Epidermal melanocyte (primary cell): ENCODE measurements around the gene SAE1.

Experiments used
- DNase-seq: peaks from one replicate; pipeline ENCODE4 v3.0.0; 2011; ENCODE audit warnings: low spot score; ENCODE audit not compliant: insufficient read length

Gene SAE1

DNA sequence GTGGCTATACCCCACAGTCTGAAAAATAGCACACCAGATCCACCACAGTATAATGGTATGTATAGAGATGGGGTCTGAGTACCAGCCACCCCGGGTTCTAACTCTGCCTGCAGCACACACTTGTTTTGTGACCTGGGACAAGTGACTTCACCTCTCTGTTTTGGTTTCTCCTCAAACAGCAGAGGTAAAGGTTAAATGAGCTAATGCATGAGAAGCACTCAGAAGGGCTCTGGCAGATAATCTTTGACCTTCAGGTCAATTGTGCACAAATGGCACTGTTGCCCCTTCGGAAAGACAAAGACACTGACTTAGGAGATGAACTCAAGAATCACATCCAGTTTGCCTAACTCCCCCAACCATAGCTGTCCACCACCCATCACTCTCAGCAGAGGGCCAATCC, 24.8 kb upstream of the SAE1 start:
- DNase-seq = no peak

DNA sequence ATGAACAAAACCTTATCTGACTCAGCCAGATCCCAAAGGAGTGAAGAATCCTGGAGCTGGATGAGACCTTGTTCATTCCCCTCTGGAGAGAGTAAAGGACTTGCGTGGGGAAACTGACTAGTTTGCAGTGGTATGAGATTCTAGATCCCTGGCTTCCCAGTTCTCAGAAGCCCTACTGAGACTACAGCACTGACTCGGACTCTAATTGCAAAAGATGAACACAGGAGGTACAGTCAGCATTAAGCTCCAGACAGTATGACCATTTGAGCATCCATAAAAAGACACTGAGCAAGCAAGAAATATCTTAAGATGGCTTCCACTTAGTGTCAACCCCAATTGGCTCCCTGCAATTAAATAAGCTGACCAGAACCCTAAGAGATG, 23.8 kb upstream of the SAE1 start:
- DNase-seq = no peak

DNA sequence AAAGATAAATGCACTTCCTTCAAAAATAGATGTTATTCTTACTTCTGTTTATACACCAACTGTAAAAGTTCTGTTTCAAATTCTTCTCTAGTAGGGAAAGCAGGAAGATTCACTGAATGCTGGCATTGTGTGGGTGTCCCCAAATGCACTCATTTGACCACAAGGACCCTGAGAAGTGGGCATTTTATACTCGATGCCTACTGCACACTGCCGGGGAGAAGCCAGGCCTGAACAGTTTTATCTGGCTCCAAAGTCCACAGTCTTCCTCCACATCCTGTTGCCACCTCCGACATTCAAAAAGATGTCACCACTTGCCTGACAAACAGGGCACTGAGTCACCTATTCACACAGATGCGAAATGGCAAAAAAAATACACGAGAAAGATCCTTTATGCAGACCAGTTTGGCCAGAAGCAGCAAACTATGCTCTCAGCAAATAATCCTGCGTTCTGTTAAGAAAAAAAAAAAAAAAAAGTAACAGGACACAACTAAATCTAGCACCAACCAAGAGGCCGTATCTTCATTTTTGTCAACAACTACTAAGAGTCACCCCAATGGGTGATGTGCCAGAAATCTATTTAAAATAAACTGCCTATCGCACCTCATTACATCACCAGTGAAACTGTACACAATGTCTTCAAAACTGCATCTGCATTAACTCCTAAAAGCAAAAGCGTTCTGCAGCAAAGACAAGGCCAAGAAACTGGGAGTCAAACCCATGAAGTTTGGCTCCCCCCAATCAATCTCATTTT, 23.3 kb upstream of the SAE1 start:
- no peak for DNase-seq

DNA sequence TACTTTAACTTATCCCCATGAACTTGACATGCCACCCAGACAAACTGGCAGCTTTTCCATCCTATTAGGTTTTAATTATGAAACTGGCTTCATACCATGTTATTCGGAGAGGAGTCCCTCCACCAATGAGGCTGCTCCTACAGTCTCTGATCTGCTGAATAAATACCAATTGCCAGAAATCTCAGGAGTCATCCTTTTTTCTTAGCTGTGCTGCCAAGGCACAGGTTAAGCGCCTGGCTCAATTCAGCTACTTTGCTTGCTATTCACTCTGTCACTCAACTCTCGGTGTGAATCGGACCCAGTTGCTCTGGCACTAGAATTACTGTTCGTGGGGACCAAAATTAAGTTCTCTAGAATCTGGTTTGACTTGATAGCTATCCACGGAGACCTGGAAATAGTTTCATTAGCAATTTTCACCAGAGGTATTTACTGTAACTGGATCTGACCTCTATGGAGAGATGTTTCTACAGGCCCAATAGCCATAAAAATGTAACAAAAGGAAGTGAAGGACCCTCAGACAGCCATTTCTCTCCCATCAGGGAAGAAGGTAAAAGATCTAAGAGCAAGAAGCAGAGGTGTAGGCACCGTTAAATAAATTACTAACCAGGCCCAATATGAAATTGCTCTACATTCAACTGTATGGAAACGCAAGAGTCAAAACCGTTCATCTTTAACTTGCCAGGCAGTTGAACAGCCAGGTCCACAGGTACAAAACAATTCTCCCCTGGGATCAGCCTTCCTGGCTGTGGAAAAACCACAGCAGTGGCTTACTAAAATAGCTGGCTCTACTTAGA, 22.5 kb upstream of the SAE1 start:
- DNase-seq = no peak

DNA sequence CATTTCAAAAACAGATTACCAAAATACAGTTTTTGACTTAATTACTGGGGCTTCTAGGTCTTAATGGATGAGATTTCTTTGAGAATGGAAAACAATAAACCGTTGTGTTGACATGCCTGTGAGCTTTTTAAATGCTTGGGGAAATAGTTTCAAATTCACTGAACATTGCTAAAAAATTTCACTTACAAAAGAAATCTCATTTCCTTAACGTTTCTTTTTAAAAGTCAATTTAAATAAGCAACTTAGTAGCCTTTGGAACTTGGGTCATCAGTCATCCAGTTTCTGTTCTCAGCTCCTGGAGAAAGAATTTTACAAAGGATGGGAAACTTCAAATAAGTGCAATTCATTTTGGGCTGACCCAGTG, 21.5 kb upstream of the SAE1 start:
- DNase-seq = no peak

DNA sequence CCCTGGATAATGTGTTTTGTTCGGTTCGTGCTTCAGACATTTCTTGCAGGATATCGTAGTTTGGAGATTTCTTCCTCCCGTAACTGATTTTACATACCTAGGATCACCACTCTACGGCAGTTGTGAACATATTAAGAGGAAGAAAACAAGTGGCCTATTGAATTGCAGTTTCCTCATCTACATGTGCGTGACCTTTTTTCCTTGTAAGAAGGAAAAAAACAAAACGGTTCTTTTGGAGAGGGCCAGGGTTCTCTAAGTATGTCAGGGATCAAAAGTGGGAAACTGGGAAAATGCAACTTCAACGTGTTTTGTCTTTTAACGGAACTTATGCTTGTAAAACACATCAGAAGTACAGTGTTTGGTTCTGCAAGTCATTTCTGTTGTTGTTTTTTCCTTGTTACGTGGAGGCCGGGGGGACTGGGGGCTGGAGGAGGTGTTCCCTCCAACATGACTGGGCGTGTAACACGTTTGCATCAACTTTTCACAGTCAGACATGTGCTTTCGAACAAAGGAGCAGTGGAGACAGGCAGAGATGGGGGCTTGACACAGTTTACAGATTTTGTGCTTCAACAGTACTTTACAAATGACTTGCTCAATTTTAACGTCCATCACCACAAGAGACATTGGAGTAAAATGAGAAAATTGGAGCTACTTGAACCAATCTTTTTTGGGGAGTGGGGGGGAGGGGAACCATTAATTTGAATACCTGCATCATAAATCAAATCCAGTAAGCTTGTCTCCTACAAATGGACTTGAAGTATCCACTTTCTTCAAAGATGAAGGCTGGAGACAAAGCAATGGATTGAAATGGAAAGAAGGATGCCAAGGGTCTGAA, 20.9 kb upstream of the SAE1 start:
- DNase-seq = no peak

DNA sequence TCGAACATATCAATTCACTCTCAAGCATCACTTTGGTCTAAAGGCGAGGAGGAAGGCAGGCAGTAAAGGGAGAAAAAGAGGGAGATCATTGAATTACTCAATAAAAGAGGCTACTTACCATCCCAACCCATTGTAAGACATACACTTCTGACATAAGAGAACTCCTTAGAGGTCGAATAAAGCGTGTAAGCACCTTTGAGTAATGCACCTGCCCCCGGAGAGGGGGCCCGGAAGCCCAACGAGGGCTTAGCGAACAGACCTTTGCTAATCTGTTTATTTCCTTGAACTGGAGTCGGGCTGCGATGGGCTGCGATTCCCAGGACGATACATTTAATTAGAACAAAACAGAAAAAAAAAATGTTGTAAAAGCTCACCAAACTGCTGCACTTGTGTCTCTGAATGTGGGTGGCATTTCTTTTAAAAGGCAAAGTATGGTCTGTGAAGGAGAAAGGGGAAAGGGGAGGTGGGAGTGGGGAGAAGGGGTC, 20.1 kb upstream of the SAE1 start:
- DNase-seq = no peak

DNA sequence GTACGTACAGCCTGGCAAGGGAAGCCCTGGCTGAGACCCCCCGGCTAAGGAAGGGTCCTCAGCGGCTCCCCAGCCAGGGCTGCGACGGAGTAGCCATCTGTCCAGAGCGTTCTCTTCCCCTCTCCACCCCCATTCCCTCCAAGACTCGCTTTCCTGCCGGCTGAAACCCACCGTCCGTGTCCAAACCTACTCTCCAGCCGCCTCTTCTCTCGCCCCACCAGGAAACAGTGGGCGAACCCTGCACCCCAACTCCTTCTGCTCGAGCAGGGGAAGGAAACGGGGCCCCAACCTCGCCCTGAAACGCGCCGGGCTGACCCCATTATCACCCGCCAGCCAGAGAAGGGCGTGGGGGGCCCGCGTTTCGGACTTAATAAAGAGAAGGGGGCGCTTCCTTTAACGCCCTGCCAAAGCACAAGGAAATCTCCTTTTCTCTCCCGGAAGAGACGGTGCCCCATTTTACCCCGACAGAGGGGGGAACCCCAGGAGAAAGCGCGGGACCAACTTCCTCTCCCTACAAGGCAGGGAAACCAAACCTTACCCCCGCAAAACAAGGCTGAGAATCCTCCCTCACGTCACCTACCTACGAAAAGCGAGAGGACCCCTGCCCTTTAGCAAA, 19.5 kb upstream of the SAE1 start:
- DNase-seq = no peak

DNA sequence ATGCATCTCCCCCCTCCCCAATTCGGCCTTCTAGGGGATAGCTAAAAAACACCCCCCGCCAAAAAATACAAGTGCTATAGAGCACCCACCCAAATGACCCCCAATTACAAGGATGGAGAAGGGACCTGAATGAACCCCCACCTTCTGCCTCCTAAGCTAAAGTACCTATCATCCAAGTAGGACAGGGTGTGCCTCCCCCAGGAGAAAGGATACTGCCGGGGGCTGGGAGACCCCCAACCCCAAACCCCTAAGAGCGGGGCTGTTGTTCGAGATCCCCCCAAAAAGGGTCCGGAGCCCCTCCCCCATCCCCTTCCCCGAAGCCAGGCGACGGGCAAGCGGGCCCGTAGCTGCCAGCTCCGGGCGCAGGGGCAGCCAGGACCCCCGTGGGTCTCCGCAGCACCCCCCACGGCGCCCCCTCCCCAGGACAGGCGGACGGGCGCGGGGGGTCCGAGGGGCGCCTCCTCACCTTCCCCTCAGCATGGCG, 18.9 kb upstream of the SAE1 start:
- DNase-seq = no peak

DNA sequence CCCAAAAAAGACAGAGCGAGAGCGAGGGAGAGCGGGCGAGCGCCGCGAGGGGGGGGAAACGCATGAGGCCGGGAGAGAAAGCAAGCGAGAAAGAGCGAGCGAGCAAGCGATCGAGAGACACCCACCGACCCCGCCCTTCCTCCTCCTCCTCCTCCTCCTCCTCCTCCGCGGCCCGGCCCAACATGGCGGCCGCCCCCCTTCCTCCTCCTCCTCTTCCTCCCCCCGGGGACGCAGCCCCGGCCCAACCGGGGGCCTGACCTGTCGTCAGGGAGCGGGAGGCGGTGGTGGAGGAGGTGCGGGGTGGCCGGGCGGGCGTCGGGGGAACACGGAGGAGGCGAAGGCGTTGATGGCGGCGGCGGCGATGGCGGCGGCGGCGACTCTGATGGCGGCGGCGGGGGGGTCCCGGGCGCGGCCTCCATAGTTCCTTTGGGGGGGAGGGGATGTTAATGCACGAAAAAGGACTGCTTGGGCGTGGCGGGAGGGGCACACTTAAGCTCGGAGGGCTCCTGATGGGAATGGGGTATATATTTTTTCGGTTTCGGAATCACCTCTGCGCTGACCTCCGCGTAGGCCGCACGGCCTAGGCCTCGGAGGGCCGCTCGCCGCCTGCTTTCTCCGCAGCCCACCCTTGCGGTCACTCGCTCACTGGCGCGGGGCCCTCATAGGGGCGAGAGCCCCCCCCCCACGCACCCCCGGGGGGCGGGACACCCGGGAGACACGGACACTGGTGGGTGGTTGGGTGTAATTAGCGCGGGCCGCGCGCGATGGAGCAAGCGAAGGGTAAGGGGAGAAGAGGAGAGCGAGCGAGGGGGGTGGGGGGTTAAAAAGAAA, 18.3 kb upstream of the SAE1 start:
- no peak for DNase-seq

DNA sequence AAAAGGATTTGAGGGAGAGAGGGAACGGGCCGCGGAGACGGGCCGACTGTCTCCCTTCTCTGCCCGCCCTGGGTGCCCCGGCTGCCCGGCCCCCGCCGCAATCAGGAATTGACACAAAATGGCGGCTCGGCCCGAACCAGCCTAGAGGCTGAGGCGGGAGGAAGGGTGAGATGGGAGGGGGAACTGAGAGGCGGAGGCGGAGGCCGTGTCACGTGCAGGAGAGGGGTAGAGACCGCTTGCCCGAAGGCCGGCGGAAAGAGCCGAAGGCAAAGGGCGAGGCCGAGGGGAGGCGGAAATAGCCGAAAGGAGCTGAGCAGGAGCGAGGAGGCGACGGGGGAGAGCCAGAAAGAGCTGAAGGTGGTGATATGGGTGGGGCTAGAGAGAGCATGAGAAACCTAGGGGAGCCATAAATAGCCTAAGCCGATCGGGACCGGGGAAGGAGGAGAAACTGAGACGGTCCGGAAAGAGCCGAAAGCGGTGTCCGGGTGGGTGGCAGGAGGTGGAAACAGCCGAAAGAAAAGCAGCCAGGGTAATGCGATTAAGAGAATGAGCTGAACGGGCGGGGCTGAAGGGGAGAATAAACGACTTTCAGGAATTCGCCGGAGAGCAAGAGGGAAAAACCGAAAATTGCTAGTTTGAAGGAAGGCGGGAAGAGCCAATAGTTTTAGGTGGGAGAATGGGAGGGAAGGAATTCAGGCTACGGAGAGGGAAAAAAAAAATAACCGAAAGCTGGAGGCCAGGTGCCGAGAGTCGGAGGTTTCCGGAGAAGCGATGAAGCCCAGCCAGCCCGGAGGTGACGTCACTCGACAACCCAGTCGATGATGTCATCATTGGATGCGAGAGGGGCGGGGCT, 17.4 kb upstream of the SAE1 start, which contains the start of gene ZC3H4:
ZC3H4 (minus strand) TSS at position 780 of the 853 bp plus-strand sequence. CDS start 1,192 bp downstream, outside the sequence.
- peak; percentile 88 for DNase-seq

DNA sequence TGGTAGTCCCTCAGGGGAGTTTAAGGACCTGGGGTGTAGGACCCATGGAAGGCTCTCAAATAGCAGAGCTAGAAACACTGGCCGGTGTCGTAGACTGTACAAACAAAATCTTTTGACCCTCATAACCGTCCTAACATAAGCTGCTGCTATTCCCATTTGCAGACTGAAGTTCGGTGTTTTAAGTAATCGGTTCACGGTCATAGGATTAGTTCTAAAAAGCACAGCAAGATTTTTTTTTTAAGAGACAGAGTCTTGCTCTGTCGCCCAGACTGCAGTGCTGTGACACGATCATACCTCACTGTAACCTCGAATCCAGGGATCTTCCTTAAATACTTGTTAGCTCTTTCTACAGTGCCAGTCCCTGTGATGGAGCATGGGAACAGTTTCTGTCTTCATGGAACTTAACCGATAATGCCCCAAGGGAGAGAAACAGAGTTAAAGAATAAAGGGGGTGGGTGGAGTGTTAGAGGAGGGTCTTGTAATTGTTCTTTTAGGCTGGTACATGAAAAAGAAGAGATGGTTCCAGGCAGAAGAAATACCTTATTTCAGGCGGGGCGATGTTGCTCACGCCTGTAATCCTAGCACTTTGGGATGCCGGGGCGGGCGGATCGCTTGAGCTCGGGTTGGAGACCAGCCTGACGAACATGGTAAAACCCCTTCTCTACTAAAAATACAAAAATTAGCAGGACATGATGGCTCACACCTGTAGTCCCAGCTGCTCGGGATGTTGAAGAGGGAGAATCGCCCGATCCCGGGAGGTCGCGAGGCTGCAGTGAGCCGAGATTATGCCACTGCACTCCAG, 16.6 kb upstream of the SAE1 start:
- DNase-seq = no peak

DNA sequence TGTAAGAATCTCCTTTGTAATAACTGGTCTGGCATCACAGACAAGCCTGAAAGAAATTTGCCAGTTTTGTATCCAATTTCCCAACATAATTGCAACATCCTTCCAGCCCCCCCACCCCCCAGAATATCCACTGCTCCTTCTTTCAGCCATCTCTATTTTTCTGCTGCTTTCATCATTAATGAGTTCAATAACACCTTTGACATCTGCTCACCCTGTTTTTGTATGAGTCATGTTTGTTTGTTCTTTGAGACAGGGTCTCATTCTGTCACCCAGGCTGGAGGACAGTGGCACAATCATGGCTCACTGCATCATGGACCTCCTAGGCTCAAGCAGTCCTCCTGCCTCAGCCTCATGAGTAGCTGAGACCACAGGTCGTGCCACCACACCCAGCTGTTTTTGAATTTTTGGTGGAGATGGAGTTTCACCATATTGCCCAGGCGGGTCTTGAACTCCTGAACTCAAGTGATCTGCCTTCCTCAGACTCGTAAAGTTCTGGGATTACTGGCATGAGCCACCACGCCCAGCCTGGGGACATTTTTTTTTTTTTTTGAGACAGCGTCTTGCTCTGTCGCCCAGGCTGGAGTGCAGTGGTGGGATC, 10.1 kb upstream of the SAE1 start:
- no peak for DNase-seq

DNA sequence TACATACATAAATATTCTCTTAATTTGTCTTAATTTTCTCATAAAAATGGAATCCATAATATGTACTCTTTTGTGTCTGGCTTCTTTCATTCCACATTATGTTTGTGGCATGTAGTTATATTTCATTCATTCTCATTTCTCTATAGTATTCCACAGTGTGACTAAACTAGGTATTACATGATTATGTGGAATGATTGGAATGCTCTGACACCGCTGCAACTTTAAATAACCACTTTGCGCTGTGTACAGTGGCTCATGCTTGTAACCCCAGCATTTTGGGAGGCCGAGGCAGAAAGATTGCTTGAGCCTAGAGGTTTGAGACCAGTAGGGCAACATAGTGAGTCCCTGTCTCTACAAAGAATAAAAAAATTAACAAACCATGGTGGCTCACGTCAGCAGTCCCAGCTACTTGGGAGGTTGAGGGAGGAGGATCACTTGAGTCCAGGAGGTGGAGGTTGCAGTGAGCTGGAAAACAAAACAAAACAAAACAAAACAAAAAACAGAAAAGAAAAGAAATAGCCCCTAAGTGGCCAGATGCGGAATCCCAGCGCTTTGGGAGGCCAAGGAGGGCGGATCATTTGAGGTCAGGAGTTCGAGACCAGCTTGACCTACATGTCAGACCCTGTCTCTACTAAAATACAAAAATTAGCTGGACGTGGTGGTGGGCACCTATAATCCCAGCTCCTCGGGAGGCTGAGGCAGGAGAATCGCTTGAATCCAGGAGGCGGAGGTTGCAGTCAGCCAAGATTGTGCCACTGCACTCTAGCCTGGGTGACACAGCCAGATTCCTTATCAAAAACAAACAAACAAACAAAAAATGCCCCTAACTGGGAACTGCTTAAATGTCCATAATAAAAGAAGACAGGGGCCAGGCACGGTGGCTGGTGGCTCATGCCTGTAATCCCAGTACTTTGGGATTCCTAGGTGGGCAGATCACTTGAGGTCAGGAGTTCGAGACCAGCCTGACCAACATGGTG, 8.0 kb upstream of the SAE1 start:
- no peak for DNase-seq

DNA sequence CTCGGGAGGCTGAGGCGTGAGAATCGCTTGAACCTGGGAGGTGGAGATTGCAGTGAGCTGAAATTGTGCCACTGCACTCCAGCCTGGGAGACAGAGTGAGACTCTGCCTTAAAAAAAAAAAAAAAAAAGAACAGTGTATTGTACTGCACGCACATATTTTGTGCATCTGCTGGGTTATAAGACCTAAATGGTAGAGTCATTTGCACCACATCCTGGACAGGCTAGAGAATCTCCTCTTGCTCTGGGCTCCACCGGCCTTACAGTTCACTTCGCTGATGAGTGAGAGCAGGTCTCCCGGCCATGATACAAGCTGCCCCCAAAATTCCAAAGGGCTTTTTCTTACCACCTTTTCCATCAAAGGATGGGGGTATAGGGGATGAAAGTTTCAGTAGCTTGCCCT, 7.2 kb upstream of the SAE1 start:
- no peak for DNase-seq

DNA sequence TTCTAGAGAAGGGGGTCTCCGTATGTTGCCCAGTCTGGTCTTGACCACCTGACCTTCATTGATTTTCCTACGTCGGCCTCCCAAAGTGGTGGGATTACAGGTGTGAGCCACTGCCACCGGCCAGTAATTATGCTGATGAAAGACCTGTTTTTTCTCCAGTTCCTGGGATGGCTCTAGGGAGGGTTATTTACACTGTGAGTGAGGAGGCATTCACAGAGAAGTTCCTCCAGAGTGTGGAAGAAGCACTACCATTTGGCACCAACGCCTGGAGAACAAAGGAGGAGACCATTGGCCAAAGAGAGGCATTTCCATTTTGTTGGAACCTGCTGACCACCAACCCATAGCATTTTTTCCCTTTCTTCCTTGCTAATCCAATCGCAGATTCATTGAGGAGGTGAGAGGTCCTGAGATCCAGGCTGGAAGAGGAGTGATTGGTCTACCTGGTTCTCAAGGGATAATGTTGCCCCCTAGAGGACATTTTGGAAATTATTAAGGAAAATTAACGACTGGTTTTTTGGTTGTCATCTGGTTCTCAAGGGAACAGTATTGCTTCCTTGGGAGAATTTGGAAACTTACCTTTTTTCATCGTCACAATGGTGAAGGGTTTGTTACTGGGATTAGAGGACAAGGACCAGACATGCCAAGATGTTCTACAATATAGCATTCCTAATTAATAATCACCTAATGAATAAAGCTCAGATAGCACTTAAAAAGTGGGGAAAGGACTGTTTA, 5.5 kb upstream of the SAE1 start:
- DNase-seq = peak; percentile 46

DNA sequence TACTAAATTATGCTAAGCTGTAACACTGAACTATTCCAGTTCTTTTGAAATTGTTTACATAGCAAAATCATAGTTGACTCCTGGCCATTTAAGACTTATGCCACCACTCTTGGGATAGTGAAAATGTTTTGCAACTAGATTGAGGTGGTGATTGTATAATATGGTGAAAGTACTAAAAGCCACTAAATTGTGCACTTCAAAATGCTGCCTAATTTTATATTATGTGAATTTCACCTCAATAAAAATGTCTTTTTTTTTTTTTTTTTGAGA, 5.0 kb upstream of the SAE1 start:
- DNase-seq = no peak
